Endometrial microvascular endothelial cells (primary cell): ENCODE results near the gene RTP2. TPM values are rescaled to one million over a fixed set of nuclear protein-coding genes. Genes with fewer than 3 reads are reported as not detected.

Experiments used
- total RNA-seq: library from RNA; depleted of rRNA; stranded (reverse); fragments of >200 nt; gene quantifications from one replicate; pipeline ENCODE4 v1.2.3, GENCODE V29; 2015; ENCODE audit errors: inconsistent ontology term

RTP2 gene
- total RNA-seq, 1 donor from 2014 or later: not detected

Other genes starting within 250 kb of the RTP2 start
- gene SST, start 32.2 kb downstream of the RTP2 start, total RNA-seq: not detected
- gene BCL6, start 42.9 kb upstream of the RTP2 start, total RNA-seq: 8.3 TPM